Activated CD4-positive, alpha-beta T cell treated with anti-CD3 and anti-CD28 coated beads, Interleukin-2, amount 50 U/mL, for 4 hours (primary cell): Measurements from ENCODE around the gene GPRASP3.
A peak's percentile ranks its signal among the peaks of the same experiment; 100 is the strongest.
"Not testable (repeated sequence)": the region's sequence is repeated elsewhere in the genome, so short reads cannot be mapped to it uniquely, and the experiment has no call there.

Experiments used
- DNase-seq, 2 experiments: peaks; one replicate each; pipeline ENCODE4 v3.0.0-alpha.2; 2020

Gene GPRASP3

DNA sequence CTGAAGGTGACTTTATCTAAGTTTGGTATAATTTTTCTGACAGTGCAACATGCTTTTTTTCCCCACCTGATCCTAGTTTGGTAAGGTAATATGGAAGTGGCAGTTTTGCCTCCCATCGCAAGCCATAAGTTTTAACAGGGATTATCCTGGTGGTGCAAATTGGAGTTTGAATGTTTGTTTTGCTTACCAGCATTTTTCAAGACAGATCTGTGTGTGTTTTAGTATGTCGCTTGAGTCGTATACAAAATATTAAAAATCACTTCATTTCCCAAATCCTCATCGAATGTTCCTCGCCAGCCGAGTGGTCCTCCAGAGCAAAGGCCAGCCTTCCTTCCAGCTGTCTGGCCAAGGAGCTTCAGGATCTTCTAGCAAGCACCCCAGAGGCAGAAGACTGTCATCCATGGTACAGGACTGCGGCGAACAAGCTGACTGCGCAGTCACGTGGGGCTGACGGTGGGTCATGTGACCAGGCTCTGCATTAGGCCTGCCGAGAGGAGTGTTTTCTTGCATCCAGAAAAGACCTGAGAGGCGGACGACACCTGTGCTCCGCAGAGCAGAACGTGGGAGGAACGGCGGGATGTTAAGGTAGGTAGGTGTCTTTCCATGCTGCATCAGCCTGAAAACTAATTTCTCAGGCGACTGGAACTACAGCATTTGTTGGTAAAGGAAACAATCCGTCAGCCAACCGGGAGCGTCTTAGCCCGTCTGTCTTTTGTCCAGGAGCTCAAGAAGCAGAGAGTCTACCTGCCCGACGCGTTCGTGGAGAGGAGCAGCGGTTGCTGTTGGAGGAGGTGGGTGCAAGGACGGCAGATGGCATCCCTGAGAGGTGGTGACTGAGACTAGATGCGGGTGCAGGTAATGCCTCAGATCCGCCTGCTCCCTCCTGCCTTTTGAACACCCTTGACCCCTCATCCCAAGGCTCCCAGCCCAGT is at the start of gene GPRASP3:
Gene GPRASP3, plus strand, starts transcription at position 507 of the 932 bp plus-strand sequence. CDS start 28,253 bp downstream, outside the sequence.
- DNase-seq: peak; percentile 58 to 62

DNA sequence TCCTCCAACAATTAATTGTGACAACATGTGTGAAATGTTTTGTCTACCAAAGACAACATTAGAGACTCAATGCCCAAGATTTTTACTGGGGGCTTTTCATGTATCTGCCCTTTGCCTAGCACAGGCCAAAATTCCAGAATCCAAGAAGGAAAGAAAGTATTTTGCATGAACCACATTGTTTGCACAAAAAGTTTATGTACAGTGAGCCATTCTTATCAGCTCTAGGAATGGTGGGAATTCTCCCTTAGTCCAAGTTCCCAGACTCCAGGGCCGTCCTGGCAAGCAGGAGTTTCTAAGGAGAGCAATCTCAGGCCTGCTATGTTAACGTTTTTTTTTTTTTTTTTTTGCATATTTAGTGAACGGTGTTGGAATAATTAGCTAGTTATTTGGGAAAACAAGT is 47.7 kb upstream of the GPRASP3 start:
- DNase-seq: no peak

- DNase-seq: not testable (repeated sequence)
Observed at GRCh38 chrX:102677479-102677878, 43.1 kb upstream of the GPRASP3 start.

- no peak for DNase-seq
Observed at GRCh38 chrX:102684772-102685520, 35.6 kb upstream of the GPRASP3 start.

- no peak for DNase-seq
Observed at GRCh38 chrX:102694749-102695148, 25.8 kb upstream of the GPRASP3 start.

- DNase-seq: no peak
Observed at GRCh38 chrX:102696306-102696705, 24.2 kb upstream of the GPRASP3 start.

- no peak for DNase-seq
Observed at GRCh38 chrX:102697494-102697893, 23.0 kb upstream of the GPRASP3 start.

GRCh38 chrX:102708900-102709299 is 11.6 kb upstream of the GPRASP3 start:
- no peak for DNase-seq

- DNase-seq: no peak
Observed at GRCh38 chrX:102711872-102712215, 8.7 kb upstream of the GPRASP3 start.

- DNase-seq: no peak
Observed at GRCh38 chrX:102712216-102712966, 8.2 kb upstream of the GPRASP3 start, which contains the start of gene GPRASP2. GPRASP2 (plus strand) TSS chrX:102712448; CDS start chrX:102714870, 2,422 bp downstream.

DNA sequence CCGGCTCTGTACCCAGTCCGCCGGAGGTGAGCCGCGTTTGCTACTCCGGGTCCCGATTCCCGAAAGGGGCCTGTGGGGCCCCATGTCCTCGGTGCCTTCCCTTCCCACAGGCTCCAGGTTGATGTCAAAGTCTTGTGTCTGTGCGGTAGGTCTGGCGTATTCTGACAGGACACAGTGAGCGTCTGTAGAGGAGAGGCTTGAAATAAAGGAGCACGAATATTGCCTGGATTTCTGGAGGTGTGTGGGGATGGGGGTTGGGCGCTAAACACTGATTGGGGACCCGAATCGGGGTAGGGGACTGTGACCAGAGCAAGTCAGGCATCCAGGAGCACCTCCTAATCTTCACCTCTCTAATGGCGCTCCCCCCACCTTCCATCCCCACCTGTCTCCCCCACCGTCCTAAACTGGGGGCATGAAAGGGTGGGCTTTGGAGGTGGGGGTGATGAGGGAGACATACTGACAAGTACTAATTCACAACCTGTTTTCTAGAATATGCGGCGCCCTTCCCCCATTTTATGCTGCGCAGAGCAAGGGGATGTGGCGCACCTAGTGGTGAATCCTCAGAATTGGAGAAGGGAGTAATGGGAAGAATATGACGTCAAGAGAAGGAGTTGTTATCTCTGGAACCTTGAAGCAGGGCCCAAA is 7.4 kb upstream of the GPRASP3 start:
- no peak for DNase-seq

DNA sequence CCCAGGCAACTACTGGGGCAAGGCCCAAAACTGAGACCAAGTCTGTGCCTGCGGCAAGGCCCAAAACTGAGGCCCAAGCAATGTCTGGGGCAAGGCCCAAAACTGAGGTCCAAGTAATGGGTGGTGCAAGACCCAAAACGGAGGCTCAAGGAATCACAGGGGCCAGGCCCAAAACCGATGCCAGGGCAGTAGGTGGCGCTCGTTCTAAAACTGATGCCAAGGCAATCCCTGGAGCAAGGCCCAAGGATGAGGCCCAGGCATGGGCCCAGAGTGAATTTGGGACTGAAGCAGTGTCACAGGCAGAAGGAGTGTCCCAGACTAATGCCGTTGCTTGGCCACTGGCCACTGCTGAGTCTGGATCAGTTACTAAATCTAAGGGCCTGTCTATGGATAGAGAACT is 5.5 kb upstream of the GPRASP3 start:
- DNase-seq: no peak

DNA sequence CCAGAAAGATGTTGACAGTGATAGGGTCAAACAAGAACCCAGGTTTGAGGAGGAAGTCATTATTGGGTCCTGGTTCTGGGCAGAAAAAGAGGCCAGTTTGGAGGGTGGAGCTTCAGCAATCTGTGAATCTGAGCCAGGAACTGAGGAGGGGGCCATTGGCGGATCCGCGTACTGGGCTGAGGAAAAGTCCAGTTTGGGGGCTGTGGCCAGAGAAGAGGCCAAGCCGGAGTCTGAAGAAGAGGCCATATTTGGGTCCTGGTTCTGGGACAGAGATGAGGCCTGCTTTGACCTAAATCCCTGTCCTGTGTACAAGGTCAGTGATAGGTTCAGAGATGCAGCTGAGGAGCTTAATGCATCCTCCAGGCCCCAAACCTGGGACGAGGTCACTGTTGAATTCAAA is 4.6 kb upstream of the GPRASP3 start:
- DNase-seq: no peak

DNA sequence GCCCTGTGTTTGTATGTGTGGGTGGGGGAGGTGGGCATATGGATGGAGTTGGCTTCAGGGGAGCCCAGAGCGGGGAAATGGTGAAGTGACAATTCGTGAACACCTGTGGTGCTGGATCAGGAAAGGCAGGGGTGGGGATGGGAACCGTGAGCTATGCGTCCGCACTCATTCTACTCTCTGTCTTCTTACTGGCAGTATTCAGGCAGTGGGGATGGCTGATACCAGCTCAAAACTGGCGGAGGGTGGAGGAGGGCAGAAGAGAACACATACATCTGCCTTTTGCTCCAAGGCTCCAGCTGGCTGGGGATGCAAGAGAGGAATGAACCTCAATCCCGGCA is 595 bp downstream of the GPRASP3 start:
- not testable (repeated sequence) for DNase-seq

DNA sequence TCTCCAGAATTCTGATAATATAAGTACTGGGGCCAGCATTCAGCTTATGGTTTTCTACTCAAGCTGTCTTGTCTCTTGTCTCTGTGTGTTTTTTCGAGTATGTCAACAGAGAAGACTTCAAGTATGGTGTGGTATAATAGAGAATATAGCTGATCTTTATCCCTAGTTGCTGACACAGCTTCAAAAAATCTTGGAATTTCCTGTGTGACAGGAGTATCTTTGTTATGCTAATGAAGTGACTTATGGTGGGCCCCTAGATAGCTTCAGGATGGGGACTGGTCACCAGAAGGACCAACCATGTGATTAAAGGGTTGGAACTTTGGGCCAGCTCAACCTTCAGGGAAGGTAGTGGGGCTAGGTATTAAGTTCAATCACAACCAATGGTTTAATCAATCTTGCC is 2.9 kb downstream of the GPRASP3 start:
- DNase-seq: no peak

DNA sequence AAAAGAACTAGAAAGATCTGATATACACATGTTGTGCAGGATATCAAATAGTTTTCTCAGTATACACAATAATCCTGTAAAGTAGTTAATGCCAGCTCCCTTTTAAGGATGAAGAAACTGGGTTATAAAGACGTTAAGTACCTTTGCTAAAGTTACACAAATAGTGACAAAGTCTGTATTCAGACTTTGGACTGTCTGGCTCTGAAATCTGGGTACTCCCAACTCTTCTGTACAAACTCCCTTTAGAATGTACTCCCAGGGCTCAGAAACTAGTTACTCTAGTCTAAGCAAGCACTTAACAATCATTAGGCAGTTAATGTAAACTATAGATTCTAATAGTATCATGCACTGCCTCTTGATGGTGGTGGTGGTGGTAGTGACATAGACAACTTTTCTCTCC is 7.2 kb downstream of the GPRASP3 start:
- DNase-seq: no peak

GRCh38 chrX:102728646-102729045 is 8.1 kb downstream of the GPRASP3 start:
- DNase-seq: no peak

DNA sequence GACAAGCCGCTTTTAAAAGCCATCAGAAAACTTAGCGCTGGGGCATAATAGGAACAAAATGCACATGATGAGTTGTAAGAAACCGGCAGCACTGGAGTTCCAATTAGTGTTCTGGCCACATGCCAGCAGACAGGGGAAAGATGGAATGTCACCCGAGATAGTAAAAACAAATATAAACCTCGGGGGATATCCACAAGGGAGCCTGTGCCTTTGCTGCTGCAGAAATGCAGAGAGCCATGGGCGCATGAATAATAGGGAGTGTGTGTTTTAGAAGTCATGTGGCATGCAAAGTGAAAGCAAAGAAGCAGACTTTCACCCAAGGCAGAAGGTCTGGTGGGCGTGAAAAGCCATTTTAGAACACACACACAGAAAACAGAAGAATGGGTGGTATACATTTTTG is 19.1 kb downstream of the GPRASP3 start:
- no peak for DNase-seq

- no peak for DNase-seq
Observed at GRCh38 chrX:102744307-102744706, 23.8 kb downstream of the GPRASP3 start.

GRCh38 chrX:102745513-102745856 is 24.9 kb downstream of the GPRASP3 start:
- no peak for DNase-seq

DNA sequence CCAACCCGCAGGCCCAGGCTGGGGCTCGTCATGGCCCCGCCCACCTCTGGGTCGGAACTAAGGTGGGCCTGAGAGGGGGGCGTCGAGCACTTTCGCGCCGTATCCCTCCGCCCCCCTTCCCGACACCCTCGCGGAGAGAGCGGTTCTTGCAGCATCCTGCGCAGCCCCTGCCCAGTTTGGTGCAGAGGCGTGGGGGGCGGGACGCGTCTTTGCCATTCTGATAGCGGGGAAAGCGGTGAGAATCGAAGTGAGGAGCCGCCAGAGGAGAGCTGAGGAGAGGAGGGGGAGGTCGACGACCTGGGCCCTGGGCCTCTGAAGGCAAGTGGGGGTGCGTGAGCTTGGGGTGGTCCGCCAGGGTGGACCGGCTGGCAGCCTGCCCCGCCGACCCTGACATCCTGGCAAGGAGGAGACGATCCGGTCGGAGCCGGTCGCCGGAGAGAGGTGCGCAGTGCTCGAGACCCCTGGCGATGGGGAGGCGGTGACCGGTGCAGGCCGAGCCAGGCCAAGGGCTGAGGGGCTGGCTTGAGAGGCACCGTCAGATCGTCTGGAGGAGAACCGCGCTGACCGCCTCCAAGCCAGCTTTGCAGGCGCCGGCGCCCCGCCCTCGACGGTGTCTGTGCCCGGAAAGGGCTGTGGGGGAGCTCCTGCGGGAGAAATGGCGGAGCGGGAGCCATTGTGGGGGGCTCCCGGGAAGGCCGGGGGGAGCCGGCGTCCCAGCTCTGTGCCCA is 25.5 kb downstream of the GPRASP3 start:
- DNase-seq: peak in 1 of 2 experiments; percentile 0

GRCh38 chrX:102765217-102765616 is 44.7 kb downstream of the GPRASP3 start:
- DNase-seq: no peak
